T-cell (primary cell): ENCODE measurements around the gene COL13A1. TPM values are rescaled to one million over a fixed set of nuclear protein-coding genes. Genes with fewer than 3 reads are reported as not detected.

Experiments
- ATAC-seq, 4 experiments: fragments of 200-7000 bp in 3 of 4; fragments of 150-1000 bp in 1 of 4; cut with Tn5 transposase; replicated peaks in 1 of 4; 1 replicate in 3 of 4; 2 replicates in 1 of 4; pipeline ENCODE4 v1.10.0; 2021; ENCODE audit warnings: moderate library complexity in 3 of 4, mild to moderate bottlenecking in 2 of 4, moderate number of reproducible peaks in 1 of 4
- CTCF ChIA-PET, 2 donors: fragments of 300-600 bp; sonication (Branson Sonifier 250); formaldehyde crosslinking; loops; one replicate each; lab custom pipeline; 2022; ENCODE audit warnings: antibody characterized with exemption in 2 of 2; lab: Charles Lee
- POLR2A ChIA-PET, 2 donors: fragments of 300-600 bp; sonication (Branson Sonifier 250); formaldehyde crosslinking; loops; one replicate each; lab custom pipeline; 2022; ENCODE audit warnings: antibody characterized with exemption in 2 of 2; lab: Charles Lee
- DNase-seq, 35 experiments: peaks; one replicate each; pipeline versions ENCODE4 v3.0.0 to v3.0.0-alpha.2; 2013 to 2023
- H3K27ac ChIP-seq: one replicate; pipeline ENCODE4 v1.5.1; 2013; ENCODE audit warnings: low read length
- H3K27me3 ChIP-seq, 2 experiments: replicated peaks in 1 of 2; 1 replicate in 1 of 2; 2 replicates in 1 of 2; pipeline versions ENCODE4 v1.6.1 to v1.7.0; 2013; ENCODE audit warnings: low read length in 1 of 2, mixed read lengths in 1 of 2; ENCODE audit not compliant: control insufficient read depth in 2 of 2, insufficient read depth in 2 of 2; ENCODE audit errors: extremely low read depth in 1 of 2
- H3K36me3 ChIP-seq, 2 donors: 1 replicate in 1 of 2; 2 replicates in 1 of 2; pipeline versions ENCODE4 v1.6.1 to v1.7.0; 2013; ENCODE audit warnings: low read length in 1 of 2; ENCODE audit not compliant: control insufficient read depth in 2 of 2, insufficient read depth in 1 of 2; ENCODE audit errors: extremely low read depth in 1 of 2
- H3K4me1 ChIP-seq, 2 experiments: 1 replicate in 1 of 2; 2 replicates in 1 of 2; pipeline versions ENCODE4 v1.6.1 to v1.7.0; 2013; ENCODE audit warnings: low read length in 2 of 2, mixed read lengths in 1 of 2; ENCODE audit not compliant: insufficient read depth in 2 of 2, control insufficient read depth in 1 of 2; ENCODE audit errors: extremely low read depth in 1 of 2
- H3K4me3 ChIP-seq, 2 donors: 1 replicate in 1 of 2; 2 replicates in 1 of 2; pipeline versions ENCODE4 v1.5.1 to v1.7.0; 2013; ENCODE audit warnings: mild to moderate bottlenecking in 2 of 2, low read length in 1 of 2, moderate library complexity in 1 of 2; ENCODE audit not compliant: control insufficient read depth in 1 of 2; ENCODE audit errors: extremely low read depth in 1 of 2
- H3K9me3 ChIP-seq: 2 replicates; pipeline ENCODE4 v1.7.0; 2013
- H3K27ac Mint-ChIP-seq, 2 donors: one replicate each; pipeline ENCODE4 v1.8.0; 2020 to 2021; ENCODE audit warnings: mild to moderate bottlenecking in 2 of 2, mixed read lengths in 2 of 2
- H3K27me3 Mint-ChIP-seq, 2 donors: one replicate each; pipeline ENCODE4 v1.8.0; 2021 to 2022; ENCODE audit warnings: mixed read lengths in 2 of 2
- H3K36me3 Mint-ChIP-seq: one replicate; pipeline ENCODE4 v1.8.0; 2021; ENCODE audit warnings: mixed read lengths
- H3K4me1 Mint-ChIP-seq, 3 donors: one replicate each; pipeline ENCODE4 v1.8.0; 2020 to 2022; ENCODE audit warnings: mixed read lengths in 3 of 3, mild to moderate bottlenecking in 1 of 3
- H3K4me3 Mint-ChIP-seq, 3 donors: one replicate each; pipeline ENCODE4 v1.8.0; 2020 to 2022; ENCODE audit warnings: mild to moderate bottlenecking in 3 of 3, mixed read lengths in 3 of 3, moderate library complexity in 3 of 3
- H3K9me3 Mint-ChIP-seq, 3 donors: one replicate each; pipeline ENCODE4 v1.8.0; 2020 to 2022; ENCODE audit warnings: mixed read lengths in 3 of 3
- whole genome bisulfite sequencing: methylation state at CpG from one replicate; pipeline ENCODE4 v1.1.5; 2013; ENCODE audit warnings: missing lambda C conversion rate; ENCODE audit not compliant: insufficient coverage; 5-methylcytosine and 5-hydroxymethylcytosine counted together
- total RNA-seq, 35 experiments: library from RNA in 6 of 35; stranded (reverse) in 6 of 35; fragments of 120-200 nt in 1 of 35; gene quantifications; one replicate each; pipeline versions ENCODE4 v1.2.1 to v1.2.4 and lab custom pipeline; 2013 to 2026

COL13A1 gene
- total RNA-seq, 5 donors from 2014 or later (not counting 1 experiment from before 2014, with no cell fraction given): 0.09 TPM; not detected in 4

- Histone ChIP-seq H3K36me3 (no peaks in the 10 kb centered on the region), H3K27ac (no peak overlapping the region), H3K9me3 (no peaks in the 10 kb centered on the region), H3K4me1 (no peaks in the 10 kb centered on the region), H3K4me3 (no peak overlapping the region), H3K27me3 (peaks cover 0 to 29% of the 10 kb centered on the region in 2 experiments)
- peaks cover 17 to 33% of the 10 kb centered on the region in 2 donors for H3K27me3 Mint-ChIP-seq
- ChIA-PET POLR2A (no interaction called here), CTCF (interaction anchor here (0.5 to 1.2 kb wide), 5 partner anchors 12 to 866 kb away, joined by 3 to 5 read pairs (median 3); partner anchors contain the start of gene TYSND1 (in 1 of the 2))
- H3K27ac Mint-ChIP-seq: no peak overlapping the region
- ATAC-seq (no peak), DNase-seq (no peak)
- H3K4me3 Mint-ChIP-seq: no peak overlapping the region
- no peaks in the 10 kb centered on the region for H3K9me3 Mint-ChIP-seq
- H3K4me1 Mint-ChIP-seq: no peaks in the 10 kb centered on the region
- H3K36me3 Mint-ChIP-seq: no peaks in the 10 kb centered on the region
These were observed 156.8 kb downstream of the COL13A1 start for GRCh38 chr10:69958556-69958902.

GRCh38 chr10:69959911-69960310, 158.2 kb downstream of the COL13A1 start:
- Histone ChIP-seq H3K27me3 (peaks cover 0 to 42% of the 10 kb centered on the region in 2 experiments), H3K4me1 (no peaks in the 10 kb centered on the region), H3K9me3 (no peaks in the 10 kb centered on the region), H3K36me3 (no peaks in the 10 kb centered on the region), H3K27ac (no peak overlapping the region), H3K4me3 (no peak overlapping the region)
- no peak overlapping the region for H3K4me3 Mint-ChIP-seq
- WGBS: 27% methylated on average over 6 of the region's 8 CpGs
- ATAC-seq: no peak
- peaks cover 19 to 33% of the 10 kb centered on the region in 2 donors for H3K27me3 Mint-ChIP-seq
- no peak for DNase-seq
- POLR2A ChIA-PET: no interaction called here
- H3K36me3 Mint-ChIP-seq: no peaks in the 10 kb centered on the region
- no peaks in the 10 kb centered on the region for H3K9me3 Mint-ChIP-seq
- H3K27ac Mint-ChIP-seq: no peak overlapping the region
- no peaks in the 10 kb centered on the region for H3K4me1 Mint-ChIP-seq
- CTCF ChIA-PET: interaction anchor here (0.6 to 0.8 kb wide), 4 partner anchors 11 to 608 kb away, joined by 3 to 7 read pairs (median 6); no protein-coding TSS in a partner anchor

GRCh38 chr10:69960606-69960987, 158.9 kb downstream of the COL13A1 start:
- H3K4me1 ChIP-seq: no peaks in the 10 kb centered on the region
- no peak overlapping the region for H3K4me3 ChIP-seq
- no peaks in the 10 kb centered on the region for H3K36me3 Mint-ChIP-seq
- 55% methylated on average over 2 of the region's 4 CpGs for WGBS
- ATAC-seq (no peak), DNase-seq (no peak)
- ChIA-PET CTCF (no interaction called here), POLR2A (no interaction called here)
- no peaks in the 10 kb centered on the region for H3K36me3 ChIP-seq
- H3K9me3 ChIP-seq: no peaks in the 10 kb centered on the region
- H3K27ac ChIP-seq: no peak overlapping the region
- H3K27ac Mint-ChIP-seq: no peak overlapping the region
- no peaks in the 10 kb centered on the region for H3K9me3 Mint-ChIP-seq
- H3K27me3 ChIP-seq: peaks cover 0 to 39% of the 10 kb centered on the region in 2 experiments
- H3K4me1 Mint-ChIP-seq: no peaks in the 10 kb centered on the region
- H3K4me3 Mint-ChIP-seq: no peak overlapping the region
- peaks cover 14 to 30% of the 10 kb centered on the region in 2 donors for H3K27me3 Mint-ChIP-seq

- Histone ChIP-seq H3K4me3 (no peak overlapping the region), H3K27ac (no peak overlapping the region)
- POLR2A ChIA-PET: no interaction called here
These were observed 159.5 kb downstream of the COL13A1 start for GRCh38 chr10:69960988-69961880.

GRCh38 chr10:69961881-69962745, 160.4 kb downstream of the COL13A1 start:
- DNase-seq (no peak), ATAC-seq (no peak)
- Mint-ChIP-seq H3K27me3 (peaks cover 25 to 27% of the 10 kb centered on the region in 2 donors), H3K36me3 (no peaks in the 10 kb centered on the region), H3K27ac (no peak overlapping the region), H3K4me3 (no peak overlapping the region), H3K9me3 (no peaks in the 10 kb centered on the region), H3K4me1 (no peaks in the 10 kb centered on the region)
- no peak overlapping the region for H3K4me3 ChIP-seq
- 63% methylated on average over 5 of the region's 17 CpGs for WGBS
- CTCF ChIA-PET: no interaction called here
- H3K36me3 ChIP-seq: no peaks in the 10 kb centered on the region
- H3K27ac ChIP-seq: no peak overlapping the region
- H3K27me3 ChIP-seq: peaks cover 0 to 47% of the 10 kb centered on the region in 2 experiments
- POLR2A ChIA-PET: no interaction called here
- no peaks in the 10 kb centered on the region for H3K4me1 ChIP-seq
- H3K9me3 ChIP-seq: no peaks in the 10 kb centered on the region

More at GRCh38 chr10:69960988-69961880, 159.5 kb downstream of the COL13A1 start:
- Mint-ChIP-seq H3K4me1 (no peaks in the 10 kb centered on the region), H3K36me3 (no peaks in the 10 kb centered on the region), H3K4me3 (no peak overlapping the region), H3K27ac (no peak overlapping the region), H3K27me3 (peaks cover 17 to 27% of the 10 kb centered on the region in 2 donors), H3K9me3 (no peaks in the 10 kb centered on the region)
- ATAC-seq: no peak
- Histone ChIP-seq H3K9me3 (no peaks in the 10 kb centered on the region), H3K27me3 (peaks cover 0 to 45% of the 10 kb centered on the region in 2 experiments), H3K36me3 (no peaks in the 10 kb centered on the region), H3K4me1 (no peaks in the 10 kb centered on the region)
- WGBS: 56% methylated on average over 7 of the region's 12 CpGs
- CTCF ChIA-PET: no interaction called here
- no peak for DNase-seq

GRCh38 chr10:69962746-69963135, 161.0 kb downstream of the COL13A1 start:
- Mint-ChIP-seq H3K36me3 (no peaks in the 10 kb centered on the region), H3K27ac (no peak overlapping the region), H3K4me1 (no peaks in the 10 kb centered on the region), H3K27me3 (peaks cover 25 to 27% of the 10 kb centered on the region in 2 donors), H3K9me3 (no peaks in the 10 kb centered on the region), H3K4me3 (no peak overlapping the region)
- no peaks in the 10 kb centered on the region for H3K36me3 ChIP-seq
- ChIA-PET CTCF (no interaction called here), POLR2A (no interaction called here)
- no peaks in the 10 kb centered on the region for H3K9me3 ChIP-seq
- no peak overlapping the region for H3K4me3 ChIP-seq
- WGBS: 66% methylated on average over 2 of the region's 3 CpGs
- H3K4me1 ChIP-seq: no peaks in the 10 kb centered on the region
- H3K27me3 ChIP-seq: peaks cover 0 to 47% of the 10 kb centered on the region in 2 experiments
- H3K27ac ChIP-seq: no peak overlapping the region
- ATAC-seq: no peak
- DNase-seq: no peak
